ENCODE measurements around the gene MYOF. TPM values are rescaled to one million over a fixed set of nuclear protein-coding genes. Genes with fewer than 3 reads are reported as not detected.

MYOF gene
- total RNA-seq, 2 experiments from 2014 or later: 0.91 to 1.9 TPM

GRCh38 chr10:93498166-93498565 lies 16.0 kb upstream of the MYOF start:
- peak overlapping the region; percentile 80 for H3K27ac Mint-ChIP-seq
- ATAC-seq (ENCODE audit: low read depth) (no peak), DNase-seq (no peak)
- peaks cover 29% of the 10 kb centered on the region for H3K36me3 Mint-ChIP-seq
- H3K4me3 Mint-ChIP-seq: peak overlapping the region; percentile 94
- POLR2A ChIA-PET: interaction anchor here (3.4 kb wide), 1 partner anchor 11 kb away, joined by 17 read pairs; no protein-coding TSS in a partner anchor
- H3K27me3 Mint-ChIP-seq: peaks cover 5% of the 10 kb centered on the region
- peaks cover 39% of the 10 kb centered on the region for H3K4me1 Mint-ChIP-seq
- H3K9me3 Mint-ChIP-seq: no peaks in the 10 kb centered on the region

- ATAC-seq (ENCODE audit: low read depth) (peak; percentile 98), DNase-seq (peak; percentile 97)
- H3K27ac Mint-ChIP-seq: peak within 1 kb of the TSS; percentile 89
- H3K4me1 Mint-ChIP-seq: peaks cover 28% of the 10 kb centered on the region
- no peaks in the 10 kb centered on the region for H3K9me3 Mint-ChIP-seq
- peaks cover 9% of the 10 kb centered on the region for H3K27me3 Mint-ChIP-seq
- H3K36me3 Mint-ChIP-seq: peaks cover 20% of the 10 kb centered on the region
- H3K4me3 Mint-ChIP-seq: peak within 1 kb of the TSS; percentile 94
- POLR2A ChIA-PET: interaction anchor here (0.7 to 3.4 kb wide), 8 partner anchors 9 to 1698 kb away, joined by 3 to 17 read pairs (median 4); partner anchors contain the start of genes MYOF and TNKS2
Measured at GRCh38 chr10:93496322-93497041, 14.3 kb upstream of the MYOF start, which contains the start of gene CEP55. Gene CEP55 (plus strand): TSS chr10:93496612. CDS start chr10:93500052, 3,440 bp downstream.

- POLR2A ChIA-PET: interaction anchor here (0.7 to 3.4 kb wide), 8 partner anchors 8 to 109 kb away, joined by 3 to 17 read pairs (median 4); partner anchors contain the start of gene MYOF
- Mint-ChIP-seq H3K4me3 (peak overlapping the region; percentile 94), H3K36me3 (peaks cover 18% of the 10 kb centered on the region), H3K27me3 (peaks cover 9% of the 10 kb centered on the region), H3K9me3 (no peaks in the 10 kb centered on the region), H3K27ac (peak overlapping the region; percentile 76), H3K4me1 (peaks cover 28% of the 10 kb centered on the region)
- ATAC-seq (ENCODE audit: low read depth): peak; percentile 24
- DNase-seq: no peak
Measured at GRCh38 chr10:93495654-93496321, 13.7 kb upstream of the MYOF start.

- Mint-ChIP-seq H3K4me3 (no peak overlapping the region), H3K27me3 (peaks cover 13% of the 10 kb centered on the region), H3K4me1 (peaks cover 21% of the 10 kb centered on the region), H3K9me3 (no peaks in the 10 kb centered on the region), H3K36me3 (peaks cover 8% of the 10 kb centered on the region), H3K27ac (no peak overlapping the region)
- DNase-seq (no peak), ATAC-seq (ENCODE audit: low read depth) (no peak)
- POLR2A ChIA-PET: no interaction called here
Measured at GRCh38 chr10:93494494-93494893, 12.4 kb upstream of the MYOF start.

GRCh38 chr10:93493162-93493561 lies 11.0 kb upstream of the MYOF start:
- Mint-ChIP-seq H3K9me3 (no peaks in the 10 kb centered on the region), H3K36me3 (peaks cover 5% of the 10 kb centered on the region), H3K4me3 (no peak overlapping the region), H3K4me1 (peaks cover 12% of the 10 kb centered on the region), H3K27ac (no peak overlapping the region), H3K27me3 (peaks cover 26% of the 10 kb centered on the region)
- no peak for DNase-seq
- no peak for ATAC-seq (ENCODE audit: low read depth)
- POLR2A ChIA-PET: no interaction called here

GRCh38 chr10:93491602-93492121 lies 9.5 kb upstream of the MYOF start:
- POLR2A ChIA-PET: no interaction called here
- H3K4me3 Mint-ChIP-seq: no peak overlapping the region

GRCh38 chr10:93488956-93489528 lies 6.9 kb upstream of the MYOF start:
- DNase-seq (no peak), ATAC-seq (ENCODE audit: low read depth) (no peak)
- H3K27ac Mint-ChIP-seq: no peak overlapping the region
- no peaks in the 10 kb centered on the region for H3K9me3 Mint-ChIP-seq
- H3K4me3 Mint-ChIP-seq: no peak overlapping the region
- POLR2A ChIA-PET: interaction anchor here (0.6 to 1.2 kb wide), 2 partner anchors 15 to 65 kb away, joined by 3 to 5 read pairs; no protein-coding TSS in a partner anchor
- no peaks in the 10 kb centered on the region for H3K4me1 Mint-ChIP-seq
- H3K36me3 Mint-ChIP-seq: peaks cover 2% of the 10 kb centered on the region
- peaks cover 30% of the 10 kb centered on the region for H3K27me3 Mint-ChIP-seq

More at GRCh38 chr10:93491602-93492121, 9.5 kb upstream of the MYOF start:
- no peak for ATAC-seq (ENCODE audit: low read depth)
- H3K9me3 Mint-ChIP-seq: no peaks in the 10 kb centered on the region
- H3K27me3 Mint-ChIP-seq: peaks cover 31% of the 10 kb centered on the region
- H3K27ac Mint-ChIP-seq: no peak overlapping the region
- peaks cover 5% of the 10 kb centered on the region for H3K4me1 Mint-ChIP-seq
- no peak for DNase-seq
- peaks cover 2% of the 10 kb centered on the region for H3K36me3 Mint-ChIP-seq

GRCh38 chr10:93485690-93486089 lies 3.6 kb upstream of the MYOF start:
- Mint-ChIP-seq H3K27ac (no peak overlapping the region), H3K27me3 (peaks cover 39% of the 10 kb centered on the region), H3K4me3 (no peak overlapping the region), H3K36me3 (peaks cover 2% of the 10 kb centered on the region), H3K4me1 (peaks cover 12% of the 10 kb centered on the region), H3K9me3 (no peaks in the 10 kb centered on the region)
- ATAC-seq (ENCODE audit: low read depth) (no peak), DNase-seq (no peak)
- POLR2A ChIA-PET: no interaction called here

- peak overlapping the region; percentile 92 for H3K4me3 Mint-ChIP-seq
- ATAC-seq (ENCODE audit: low read depth) (no peak), DNase-seq (no peak)
- no peaks in the 10 kb centered on the region for H3K36me3 Mint-ChIP-seq
- H3K9me3 Mint-ChIP-seq: no peaks in the 10 kb centered on the region
- H3K4me1 Mint-ChIP-seq: peaks cover 12% of the 10 kb centered on the region
- POLR2A ChIA-PET: interaction anchor here (2.3 kb wide), 1 partner anchor 105 kb away, joined by 15 read pairs; no protein-coding TSS in a partner anchor
- no peak overlapping the region for H3K27ac Mint-ChIP-seq
- H3K27me3 Mint-ChIP-seq: peaks cover 19% of the 10 kb centered on the region
Measured at GRCh38 chr10:93481637-93482144, 443 bp downstream of the MYOF start.

- no peak for ATAC-seq (ENCODE audit: low read depth)
- Mint-ChIP-seq H3K4me1 (peaks cover 12% of the 10 kb centered on the region), H3K27ac (no peak overlapping the region), H3K36me3 (no peaks in the 10 kb centered on the region), H3K9me3 (no peaks in the 10 kb centered on the region), H3K4me3 (no peak overlapping the region), H3K27me3 (peaks cover 15% of the 10 kb centered on the region)
- DNase-seq: no peak
- POLR2A ChIA-PET: no interaction called here
Measured at GRCh38 chr10:93478873-93479272, 3.3 kb downstream of the MYOF start.

GRCh38 chr10:93476756-93477155 lies 5.4 kb downstream of the MYOF start:
- no peak overlapping the region for H3K27ac Mint-ChIP-seq
- H3K4me3 Mint-ChIP-seq: no peak overlapping the region
- H3K36me3 Mint-ChIP-seq: no peaks in the 10 kb centered on the region
- H3K27me3 Mint-ChIP-seq: peaks cover 9% of the 10 kb centered on the region
- DNase-seq (no peak), ATAC-seq (ENCODE audit: low read depth) (no peak)
- no peaks in the 10 kb centered on the region for H3K9me3 Mint-ChIP-seq
- peaks cover 5% of the 10 kb centered on the region for H3K4me1 Mint-ChIP-seq
- POLR2A ChIA-PET: no interaction called here

GRCh38 chr10:93475871-93476270 lies 6.3 kb downstream of the MYOF start:
- DNase-seq: no peak
- POLR2A ChIA-PET: no interaction called here

GRCh38 chr10:93475227-93475626 lies 6.9 kb downstream of the MYOF start:
- no peak overlapping the region for H3K4me3 Mint-ChIP-seq
- no peak overlapping the region for H3K27ac Mint-ChIP-seq
- POLR2A ChIA-PET: no interaction called here
- no peak for DNase-seq
- peaks cover 3% of the 10 kb centered on the region for H3K36me3 Mint-ChIP-seq
- H3K4me1 Mint-ChIP-seq: no peaks in the 10 kb centered on the region
- H3K27me3 Mint-ChIP-seq: no peaks in the 10 kb centered on the region
- H3K9me3 Mint-ChIP-seq: peaks cover 5% of the 10 kb centered on the region
- no peak for ATAC-seq (ENCODE audit: low read depth)

More at GRCh38 chr10:93475871-93476270, 6.3 kb downstream of the MYOF start:
- Mint-ChIP-seq H3K27ac (no peak overlapping the region), H3K36me3 (no peaks in the 10 kb centered on the region), H3K4me3 (no peak overlapping the region), H3K4me1 (no peaks in the 10 kb centered on the region), H3K27me3 (peaks cover under 1% of the 10 kb centered on the region), H3K9me3 (peaks cover 2% of the 10 kb centered on the region)
- ATAC-seq (ENCODE audit: low read depth): no peak

All from activated naive CD8-positive, alpha-beta T cell treated with anti-CD3 and anti-CD28 coated beads, Interleukin-2, amount 10 ng/mL, durations not matched to agents 7 days and 5 days (primary cell).